PC-9 (cell line): ENCODE measurements around the gene COL6A1. TPM values are rescaled to one million over a fixed set of nuclear protein-coding genes. Genes with fewer than 3 reads are reported as not detected.

Experiments
- BruUV-seq: library from RNA; stranded (reverse); fragments of 400-500 nt; replicated peaks from 2 replicates; lab custom pipeline; 2021; lab: Mats Ljungman, UMichigan
- CTCF ChIA-PET: fragments of 300-600 bp; sonication (Branson Sonifier 250); formaldehyde crosslinking; loops from one replicate; lab custom pipeline; 2022; ENCODE audit warnings: antibody characterized with exemption; lab: Charles Lee
- POLR2A ChIA-PET: fragments of 300-600 bp; sonication (Branson Sonifier 250); formaldehyde crosslinking; loops from one replicate; lab custom pipeline; 2022; ENCODE audit warnings: antibody characterized with exemption; ENCODE audit not compliant: unreplicated experiment; lab: Charles Lee
- DNase-seq, 2 experiments: peaks; one replicate each; pipeline versions ENCODE4 v3.0.0 to v3.0.0-alpha.2; 2015 to 2022; ENCODE audit warnings: mixed read lengths in 1 of 2
- H2AFZ ChIP-seq: fragments of 200-600 bp; sonication (generic); 2 replicates; pipeline ENCODE4 v1.8.1; 2017; ENCODE audit warnings: antibody characterized with exemption
- H3F3A ChIP-seq: fragments of 200-600 bp; sonication (generic); 2 replicates; pipeline ENCODE4 v1.8.1; 2017; ENCODE audit warnings: antibody characterized with exemption, mild to moderate bottlenecking, low read depth; ENCODE audit not compliant: insufficient read depth
- H3K27ac ChIP-seq: fragments of 200-600 bp; sonication (generic); 2 replicates; pipeline ENCODE4 v1.6.1; 2016; ENCODE audit warnings: mixed run types
- H3K27me3 ChIP-seq: fragments of 200-600 bp; sonication (generic); 2 replicates; pipeline ENCODE4 v1.6.1; 2016; ENCODE audit warnings: low read depth, mixed run types; ENCODE audit not compliant: insufficient read depth
- H3K36me3 ChIP-seq: fragments of 200-600 bp; sonication (generic); 2 replicates; pipeline ENCODE4 v1.6.1; 2016; ENCODE audit warnings: low read depth, mixed run types
- H3K4me1 ChIP-seq: fragments of 200-600 bp; sonication (generic); replicated peaks from 2 replicates; pipeline ENCODE4 v1.6.1; 2016; ENCODE audit warnings: mixed run types; ENCODE audit not compliant: insufficient read depth
- H3K4me2 ChIP-seq: fragments of 200-600 bp; sonication (generic); 2 replicates; pipeline ENCODE4 v1.6.1; 2017; ENCODE audit warnings: mixed run types
- H3K4me3 ChIP-seq: fragments of 200-600 bp; sonication (generic); 2 replicates; pipeline ENCODE4 v1.6.1; 2016; ENCODE audit warnings: mixed run types
- H3K79me2 ChIP-seq: fragments of 200-600 bp; sonication (generic); 2 replicates; pipeline ENCODE4 v1.6.1; 2017; ENCODE audit warnings: low read depth, mixed run types
- H3K9me2 ChIP-seq: fragments of 200-600 bp; sonication (generic); 2 replicates; pipeline ENCODE4 v1.8.1; 2017; ENCODE audit warnings: mild to moderate bottlenecking; ENCODE audit not compliant: insufficient read depth
- H3K9me3 ChIP-seq: fragments of 200-600 bp; sonication (generic); 2 replicates; pipeline ENCODE4 v1.8.1; 2016; ENCODE audit warnings: low read depth; ENCODE audit not compliant: insufficient read depth
- H4K20me1 ChIP-seq: fragments of 200-600 bp; sonication (generic); 2 replicates; pipeline ENCODE4 v1.8.1; 2017; ENCODE audit not compliant: insufficient read depth
- CTCF ChIP-seq: fragments of 200-600 bp; sonication (generic); conservative IDR thresholded peaks from 2 replicates; pipeline ENCODE4 v1.6.1; 2017; ENCODE audit warnings: mixed run types, antibody characterized with exemption, mild to moderate bottlenecking, moderate library complexity
- EZH2 ChIP-seq: fragments of 200-600 bp; sonication (generic); IDR thresholded peaks from 2 replicates; pipeline ENCODE4 v1.8.0; 2017; ENCODE audit warnings: antibody characterized with exemption, low read depth
- intact Hi-C: fragments of 100-400 bp; cut with micrococcal nuclease; formaldehyde crosslinking; loops from one replicate; pipeline ENCODE4 v1.10.0; 2022; ENCODE audit not compliant: unreplicated experiment
- total RNA-seq: library from RNA; stranded (reverse); gene quantifications from 2 replicates; pipeline ENCODE4 v1.2.3, GENCODE V29; 2021

Gene COL6A1
- total RNA-seq, 1 experiment from 2014 or later: 43.1 TPM

GRCh38 chr21:45983981-45984551 is 2.5 kb downstream of the COL6A1 start:
- H2AFZ ChIP-seq: no peak overlapping the region
- H3K79me2 ChIP-seq: peaks cover 18% of the 10 kb centered on the region
- no peak for DNase-seq
- ChIA-PET CTCF (no interaction called here), POLR2A (no interaction called here)
- H3K4me2 ChIP-seq: no peak overlapping the region
- H3K27ac ChIP-seq: no peak overlapping the region
- BruUV-seq: no TSS peak
- no peaks in the 10 kb centered on the region for H3K27me3 ChIP-seq
- H3K36me3 ChIP-seq: no peaks in the 10 kb centered on the region
- no peaks in the 10 kb centered on the region for H3K9me2 ChIP-seq
- peaks cover 9% of the 10 kb centered on the region; the same call in 1 of the 2 replicates for H3F3A ChIP-seq
- H3K4me3 ChIP-seq: no peak overlapping the region
- TF ChIP-seq EZH2 (no peak), CTCF (no peak)
- no peaks in the 10 kb centered on the region for H4K20me1 ChIP-seq
- H3K4me1 ChIP-seq: no peaks in the 10 kb centered on the region
- intact Hi-C loops: loop anchor here (5.0 to 10.0 kb wide), 2 partner anchors 61 to 243 kb away; partner anchors contain the start of gene LSS
- H3K9me3 ChIP-seq: no peaks in the 10 kb centered on the region

- Histone ChIP-seq H3F3A (peaks cover 8% of the 10 kb centered on the region; the same call in 1 of the 2 replicates), H3K9me2 (no peaks in the 10 kb centered on the region), H3K36me3 (no peaks in the 10 kb centered on the region), H3K4me2 (no peak overlapping the region), H3K27me3 (no peaks in the 10 kb centered on the region), H3K79me2 (peaks cover 18% of the 10 kb centered on the region), H3K9me3 (no peaks in the 10 kb centered on the region), H3K4me3 (no peak overlapping the region), H3K27ac (no peak overlapping the region), H3K4me1 (no peaks in the 10 kb centered on the region), H4K20me1 (no peaks in the 10 kb centered on the region), H2AFZ (no peak overlapping the region)
- POLR2A ChIA-PET: no interaction called here
- BruUV-seq: no TSS peak
- CTCF ChIA-PET: no interaction called here
- intact Hi-C loops: loop anchor here (5.0 to 10.0 kb wide), 2 partner anchors 60 to 243 kb away; partner anchors contain the start of gene LSS
- TF ChIP-seq CTCF (no peak), EZH2 (no peak)
- DNase-seq: no peak
These were observed 3.1 kb downstream of the COL6A1 start for GRCh38 chr21:45984584-45985095.

- no peak overlapping the region for H3K4me2 ChIP-seq
- H3K9me3 ChIP-seq: no peaks in the 10 kb centered on the region
- no peak overlapping the region for H3K4me3 ChIP-seq
- H3K36me3 ChIP-seq: no peaks in the 10 kb centered on the region
- POLR2A ChIA-PET: no interaction called here
- CTCF ChIA-PET: no interaction called here
- no peaks in the 10 kb centered on the region for H4K20me1 ChIP-seq
- peaks cover 18% of the 10 kb centered on the region for H3K79me2 ChIP-seq
- peaks cover 4% of the 10 kb centered on the region; the same call in 1 of the 2 replicates for H3F3A ChIP-seq
- DNase-seq: no peak
- no TSS peak for BruUV-seq
- no peak overlapping the region for H3K27ac ChIP-seq
- no peaks in the 10 kb centered on the region for H3K27me3 ChIP-seq
- no peaks in the 10 kb centered on the region for H3K9me2 ChIP-seq
- no peak overlapping the region for H2AFZ ChIP-seq
- no peaks in the 10 kb centered on the region for H3K4me1 ChIP-seq
- TF ChIP-seq EZH2 (no peak), CTCF (no peak)
- intact Hi-C loops: loop anchor here (10.0 kb wide), 1 partner anchor 59 kb away; no protein-coding TSS in a partner anchor
These were observed 4.1 kb downstream of the COL6A1 start for GRCh38 chr21:45985471-45986315.
